NB4 (cell line): Measurements from ENCODE around the gene TEAD1.

Source experiments
- MYC ChIP-seq: IDR thresholded peaks from 2 replicates; pipeline ENCODE4 v1.6.1; 2011; ENCODE audit warnings: low read depth, low read length
- POLR2A ChIP-seq: IDR thresholded peaks from 2 replicates; pipeline ENCODE4 v1.6.1; 2011; ENCODE audit warnings: mild to moderate bottlenecking; ENCODE audit not compliant: insufficient read length; ENCODE audit errors: extremely low read depth
- TF ChIP-seq, protein P1 (sequence below): IDR thresholded peaks from one replicate; pipeline ENCODE4 v1.5.1; 2012; ENCODE audit warnings: low read depth, low read length
- TF ChIP-seq, protein P2 (sequence below): IDR thresholded peaks from 2 replicates; pipeline ENCODE4 v1.6.1; 2011; ENCODE audit warnings: low read depth, low read length

DNA sequence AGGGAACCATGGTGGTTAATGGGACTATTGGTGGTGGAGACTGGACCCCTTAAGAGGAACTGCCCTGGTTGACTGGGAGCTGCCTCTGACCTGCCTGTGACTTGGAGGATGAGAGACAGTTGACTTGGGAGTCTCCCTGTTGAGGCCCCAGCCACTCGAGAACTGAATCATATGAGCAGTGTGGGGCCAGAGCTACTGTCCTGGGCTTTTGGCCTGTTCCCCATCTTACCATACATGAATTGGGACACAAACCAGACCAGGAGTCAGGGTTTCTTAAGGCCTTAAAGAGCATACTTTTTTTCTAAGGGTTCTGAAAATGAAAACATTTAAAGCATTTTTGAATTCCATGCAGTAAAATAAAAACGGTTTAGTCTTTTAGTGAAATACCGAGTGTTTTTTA, 92.8 kb downstream of the TEAD1 start:
- TF ChIP-seq POLR2A = no peak
- TF ChIP-seq, protein P1, sequence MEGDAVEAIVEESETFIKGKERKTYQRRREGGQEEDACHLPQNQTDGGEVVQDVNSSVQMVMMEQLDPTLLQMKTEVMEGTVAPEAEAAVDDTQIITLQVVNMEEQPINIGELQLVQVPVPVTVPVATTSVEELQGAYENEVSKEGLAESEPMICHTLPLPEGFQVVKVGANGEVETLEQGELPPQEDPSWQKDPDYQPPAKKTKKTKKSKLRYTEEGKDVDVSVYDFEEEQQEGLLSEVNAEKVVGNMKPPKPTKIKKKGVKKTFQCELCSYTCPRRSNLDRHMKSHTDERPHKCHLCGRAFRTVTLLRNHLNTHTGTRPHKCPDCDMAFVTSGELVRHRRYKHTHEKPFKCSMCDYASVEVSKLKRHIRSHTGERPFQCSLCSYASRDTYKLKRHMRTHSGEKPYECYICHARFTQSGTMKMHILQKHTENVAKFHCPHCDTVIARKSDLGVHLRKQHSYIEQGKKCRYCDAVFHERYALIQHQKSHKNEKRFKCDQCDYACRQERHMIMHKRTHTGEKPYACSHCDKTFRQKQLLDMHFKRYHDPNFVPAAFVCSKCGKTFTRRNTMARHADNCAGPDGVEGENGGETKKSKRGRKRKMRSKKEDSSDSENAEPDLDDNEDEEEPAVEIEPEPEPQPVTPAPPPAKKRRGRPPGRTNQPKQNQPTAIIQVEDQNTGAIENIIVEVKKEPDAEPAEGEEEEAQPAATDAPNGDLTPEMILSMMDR = no peak
- TF ChIP-seq, protein P2, sequence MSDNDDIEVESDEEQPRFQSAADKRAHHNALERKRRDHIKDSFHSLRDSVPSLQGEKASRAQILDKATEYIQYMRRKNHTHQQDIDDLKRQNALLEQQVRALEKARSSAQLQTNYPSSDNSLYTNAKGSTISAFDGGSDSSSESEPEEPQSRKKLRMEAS = no peak
- no peak for TF ChIP-seq MYC
